Astrocyte of the cerebellum (primary cell): ENCODE data around the gene TMEM222.

Experiments
- DNase-seq: peaks from one replicate; pipeline ENCODE4 v3.0.0-alpha.2; 2011; ENCODE audit warnings: low read depth
- H3K4me3 ChIP-seq: 2 replicates; pipeline ENCODE4 v1.5.1; 2011; ENCODE audit warnings: mild to moderate bottlenecking, low read depth, low read length, moderate library complexity
- CTCF ChIP-seq: IDR thresholded peaks from 2 replicates; pipeline ENCODE4 v1.5.1; 2012; ENCODE audit warnings: low read length, low read depth, moderate library complexity, mild to moderate bottlenecking; ENCODE audit errors: missing control alignments
- in situ Hi-C: cut with HindIII; loops from 2 replicates; pipeline ENCODE4 v1.10.0; 2017; ENCODE audit warnings: low sequenced_read_pairs

The TMEM222 gene

GRCh38 chr1:27299385-27300271 is 22.3 kb upstream of the TMEM222 start:
- DNase-seq: peak; percentile 97
- no peak overlapping the region for H3K4me3 ChIP-seq
- in situ Hi-C loops: loop anchor here (25.0 kb wide), 1 partner anchor 237 kb away; no protein-coding TSS in a partner anchor
- no peak for TF ChIP-seq CTCF

- no peak overlapping the region for H3K4me3 ChIP-seq
- in situ Hi-C loops: no loop called here
- peak; percentile 95 for TF ChIP-seq CTCF
- DNase-seq: peak; percentile 92
Observed at GRCh38 chr1:27300341-27301051, 21.5 kb upstream of the TMEM222 start.

- H3K4me3 ChIP-seq: no peak overlapping the region
- in situ Hi-C loops: no loop called here
- DNase-seq: no peak
- no peak for TF ChIP-seq CTCF
Observed at GRCh38 chr1:27301052-27301422, 20.9 kb upstream of the TMEM222 start.

- in situ Hi-C loops: no loop called here
- no peak for DNase-seq
- TF ChIP-seq CTCF: no peak
- no peak overlapping the region for H3K4me3 ChIP-seq
Observed at GRCh38 chr1:27301582-27302199, 20.3 kb upstream of the TMEM222 start.

- DNase-seq: no peak
- H3K4me3 ChIP-seq: no peak overlapping the region
- in situ Hi-C loops: no loop called here
- TF ChIP-seq CTCF: no peak
Observed at GRCh38 chr1:27302612-27303011, 19.4 kb upstream of the TMEM222 start.

- DNase-seq: no peak
- no peak overlapping the region for H3K4me3 ChIP-seq
- in situ Hi-C loops: no loop called here
- TF ChIP-seq CTCF: no peak
Observed at GRCh38 chr1:27303509-27303908, 18.5 kb upstream of the TMEM222 start.
